GM18507 (cell line): ENCODE measurements around the gene HS3ST4.
"Not testable (repeated sequence)": the region's sequence is repeated elsewhere in the genome, so short reads cannot be mapped to it uniquely, and the experiment has no call there.

Experiments
- DNase-seq: peaks from one replicate; pipeline ENCODE4 v3.0.0; 2011; ENCODE audit warnings: low read depth; ENCODE audit not compliant: insufficient read length; ENCODE audit errors: extremely low spot score
- FAIRE-seq: peaks from 2 replicates; lab custom pipeline; 2011; peaks lifted over from hg19 to GRCh38; lab: Jason Lieb, UNC

The HS3ST4 gene

GRCh38 chr16:25729188-25729915, 37.6 kb downstream of the HS3ST4 start:
- FAIRE-seq: no peak
- no peak for DNase-seq

- DNase-seq (no peak), FAIRE-seq (no peak)
Measured at GRCh38 chr16:25730396-25730795, 38.6 kb downstream of the HS3ST4 start.

- DNase-seq (no peak), FAIRE-seq (no peak)
Measured at GRCh38 chr16:25734430-25735385, 42.9 kb downstream of the HS3ST4 start.

- DNase-seq (no peak), FAIRE-seq (no peak)
Measured at GRCh38 chr16:25735645-25736044, 43.9 kb downstream of the HS3ST4 start.

GRCh38 chr16:25747160-25747758, 55.5 kb downstream of the HS3ST4 start:
- FAIRE-seq (no peak), DNase-seq (no peak)

- no peak for DNase-seq
- no peak for FAIRE-seq
Measured at GRCh38 chr16:25748092-25748654, 56.4 kb downstream of the HS3ST4 start.

GRCh38 chr16:25750488-25751216, 58.9 kb downstream of the HS3ST4 start:
- DNase-seq (no peak), FAIRE-seq (no peak)

GRCh38 chr16:25751230-25751835, 59.6 kb downstream of the HS3ST4 start:
- FAIRE-seq: no peak
- DNase-seq: no peak

- no peak for DNase-seq
- FAIRE-seq: no peak
Measured at GRCh38 chr16:25764466-25764865, 72.7 kb downstream of the HS3ST4 start.

- FAIRE-seq (no peak), DNase-seq (no peak)
Measured at GRCh38 chr16:25771216-25771615, 79.5 kb downstream of the HS3ST4 start.

GRCh38 chr16:25771812-25772568, 80.2 kb downstream of the HS3ST4 start:
- DNase-seq (no peak), FAIRE-seq (no peak)

- FAIRE-seq: not testable (repeated sequence)
Measured at GRCh38 chr16:25776214-25776613, 84.5 kb downstream of the HS3ST4 start.

GRCh38 chr16:25783226-25783625, 91.5 kb downstream of the HS3ST4 start:
- DNase-seq: no peak
- FAIRE-seq: no peak

More at GRCh38 chr16:25776214-25776613, 84.5 kb downstream of the HS3ST4 start:
- not testable (repeated sequence) for DNase-seq

- no peak for FAIRE-seq
- no peak for DNase-seq
Measured at GRCh38 chr16:25785361-25785760, 93.6 kb downstream of the HS3ST4 start.

GRCh38 chr16:25786748-25787147, 95.0 kb downstream of the HS3ST4 start:
- no peak for FAIRE-seq

GRCh38 chr16:25788637-25789036, 96.9 kb downstream of the HS3ST4 start:
- no peak for FAIRE-seq

More at GRCh38 chr16:25786748-25787147, 95.0 kb downstream of the HS3ST4 start:
- DNase-seq: no peak

GRCh38 chr16:25796239-25796638, 104.5 kb downstream of the HS3ST4 start:
- FAIRE-seq: no peak
- no peak for DNase-seq

More at GRCh38 chr16:25788637-25789036, 96.9 kb downstream of the HS3ST4 start:
- DNase-seq: no peak

GRCh38 chr16:25798065-25798464, 106.3 kb downstream of the HS3ST4 start:
- no peak for DNase-seq
- no peak for FAIRE-seq
